GM18907 (cell line): ENCODE data around the gene GALR2.

Experiments
- ATAC-seq: cut with Tn5 transposase; IDR thresholded peaks from one replicate; pipeline ENCODE4 v1.9.1; 2021; ENCODE audit warnings: mild to moderate bottlenecking, moderate library complexity; ENCODE audit not compliant: unreplicated experiment

GALR2 gene

DNA sequence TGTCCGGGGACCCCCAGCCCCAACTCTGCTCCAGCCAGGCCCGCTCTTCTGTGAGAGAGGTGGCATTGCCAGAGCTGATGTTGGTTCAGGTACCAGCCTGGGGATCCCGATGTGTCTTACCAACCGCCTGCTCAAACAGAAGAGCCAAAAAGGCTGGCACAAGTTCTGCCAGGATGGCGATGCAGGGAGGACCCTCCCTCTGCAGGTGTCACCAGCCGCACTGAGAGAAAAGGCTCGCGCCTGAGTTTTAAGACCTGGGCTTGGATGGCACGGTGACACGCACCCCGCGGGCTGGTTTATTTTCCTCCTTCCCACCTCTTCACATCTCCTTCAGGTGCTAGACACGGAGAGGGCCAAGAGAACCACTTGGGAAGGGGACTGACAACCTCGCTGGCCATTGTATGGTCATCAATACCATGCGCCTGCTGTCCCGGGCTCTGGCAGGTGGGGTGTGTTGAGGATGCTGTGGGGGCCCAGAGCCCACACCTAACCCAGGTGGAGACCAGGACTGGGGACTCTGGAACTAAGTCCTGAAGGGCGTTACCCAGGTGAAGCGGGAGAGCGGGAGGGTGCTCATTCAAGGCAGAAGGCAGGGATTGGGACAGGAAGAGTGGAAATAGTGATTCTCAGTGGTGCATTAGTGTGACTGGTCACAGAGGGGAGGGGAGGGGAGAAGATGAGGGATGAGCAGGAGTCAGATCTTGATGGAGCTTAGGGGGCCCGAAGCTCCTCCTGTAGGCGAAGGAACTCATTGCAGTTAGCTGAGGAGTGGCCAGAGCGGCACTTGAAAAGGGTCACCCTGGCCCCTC, 50.2 kb downstream of the GALR2 start:
- ATAC-seq: no peak

DNA sequence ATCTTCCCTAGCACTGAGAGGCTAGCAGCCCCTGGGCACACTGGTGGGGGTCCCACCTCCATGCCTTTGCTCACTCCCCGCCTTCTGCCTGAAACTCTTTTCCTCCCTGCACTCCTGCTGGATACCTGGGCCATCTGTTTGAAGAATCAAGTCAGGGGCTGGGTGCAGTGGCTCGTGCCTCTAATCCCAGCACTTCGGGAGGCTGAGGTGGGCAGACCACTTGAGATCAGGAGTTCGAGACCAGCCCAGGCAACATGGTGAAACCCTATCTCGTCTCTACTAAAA, 50.8 kb downstream of the GALR2 start:
- no peak for ATAC-seq

DNA sequence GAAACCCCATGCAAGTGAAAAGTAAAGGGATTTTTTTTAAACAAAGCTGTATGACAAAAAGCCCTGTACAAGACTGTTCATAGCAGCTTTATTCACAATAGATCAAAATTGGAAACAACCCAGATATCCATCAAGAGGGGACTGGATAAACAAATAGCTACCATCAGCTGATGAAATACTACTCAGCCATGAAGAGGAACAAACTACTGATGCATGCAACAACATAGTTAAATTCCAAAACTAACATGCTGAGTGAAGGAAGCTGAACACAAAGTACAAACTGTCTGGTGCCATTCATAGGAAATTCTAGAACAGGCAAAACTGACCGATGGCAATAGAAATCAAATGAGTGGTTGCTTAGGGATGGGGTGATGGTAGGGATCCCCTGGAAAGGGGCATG, 51.3 kb downstream of the GALR2 start:
- no peak for ATAC-seq
